H9 (cell line): Measurements from ENCODE around the gene HSPG2. TPM values are rescaled to one million over a fixed set of nuclear protein-coding genes. Genes with fewer than 3 reads are reported as not detected.

Experiments used
- DNase-seq: peaks from one replicate; pipeline ENCODE4 v3.0.0-alpha.2; 2017
- H2AFZ ChIP-seq: one replicate; pipeline ENCODE4 v1.6.1; 2013; ENCODE audit warnings: mild to moderate bottlenecking, low read length, control low read depth, moderate library complexity
- H2AK5ac ChIP-seq: 2 replicates; pipeline ENCODE4 v1.6.1; 2013; ENCODE audit warnings: low read length, control low read depth, mixed read lengths; ENCODE audit not compliant: insufficient read length
- H2BK120ac ChIP-seq: one replicate; pipeline ENCODE4 v1.6.1; 2013; ENCODE audit warnings: low read depth, mild to moderate bottlenecking, low read length, control low read depth, inconsistent platforms; ENCODE audit not compliant: poor library complexity, severe bottlenecking
- H2BK12ac ChIP-seq: 2 replicates; pipeline ENCODE4 v1.6.1; 2013; ENCODE audit warnings: low read length, control low read depth, mixed read lengths, low read depth; ENCODE audit not compliant: insufficient read length
- H2BK15ac ChIP-seq: 2 replicates; pipeline ENCODE4 v1.6.1; 2013; ENCODE audit warnings: low read depth, low read length, control low read depth
- H2BK20ac ChIP-seq: one replicate; pipeline ENCODE4 v1.6.1; 2013; ENCODE audit warnings: low read depth, mild to moderate bottlenecking, low read length, control low read depth, inconsistent platforms; ENCODE audit not compliant: poor library complexity, severe bottlenecking
- H2BK5ac ChIP-seq: 2 replicates; pipeline ENCODE4 v1.6.1; 2013; ENCODE audit warnings: low read length, control low read depth, mixed read lengths; ENCODE audit not compliant: insufficient read length
- H3K14ac ChIP-seq: 2 replicates; pipeline ENCODE4 v1.6.1; 2013; ENCODE audit warnings: low read length, control low read depth; ENCODE audit not compliant: insufficient read depth
- H3K18ac ChIP-seq: 2 replicates; pipeline ENCODE4 v1.6.1; 2013; ENCODE audit warnings: low read depth, mild to moderate bottlenecking, mixed read lengths, low read length, control low read depth; ENCODE audit not compliant: insufficient read length
- H3K23ac ChIP-seq: 2 replicates; pipeline ENCODE4 v1.6.1; 2013; ENCODE audit warnings: low read length, control low read depth, mixed read lengths, low read depth; ENCODE audit not compliant: insufficient read length
- H3K23me2 ChIP-seq: 2 replicates; pipeline ENCODE4 v1.6.1; 2013; ENCODE audit warnings: low read depth, mild to moderate bottlenecking, mixed read lengths, low read length, control low read depth; ENCODE audit not compliant: insufficient read length, poor library complexity, severe bottlenecking
- H3K27ac ChIP-seq: 2 replicates; pipeline ENCODE4 v1.5.1; 2013; ENCODE audit warnings: low read length, control low read depth, mixed read lengths, low read depth; ENCODE audit not compliant: insufficient read length
- H3K27me3 ChIP-seq: 2 replicates; pipeline ENCODE4 v1.6.1; 2013; ENCODE audit warnings: low read length, control low read depth, inconsistent platforms; ENCODE audit not compliant: insufficient read depth
- H3K4ac ChIP-seq: 2 replicates; pipeline ENCODE4 v1.6.1; 2013; ENCODE audit warnings: low read depth, mild to moderate bottlenecking, control low read depth, inconsistent platforms, low read length, moderate library complexity
- H3K4me1 ChIP-seq: 2 replicates; pipeline ENCODE4 v1.6.1; 2013; ENCODE audit warnings: low read length, control low read depth, inconsistent platforms; ENCODE audit not compliant: insufficient read depth
- H3K4me2 ChIP-seq: 2 replicates; pipeline ENCODE4 v1.6.1; 2013; ENCODE audit warnings: low read length, control low read depth, mixed read lengths; ENCODE audit not compliant: insufficient read length, insufficient read depth
- H3K56ac ChIP-seq: 2 replicates; pipeline ENCODE4 v1.6.1; 2013; ENCODE audit warnings: low read depth, mild to moderate bottlenecking, mixed read lengths, low read length, control low read depth; ENCODE audit not compliant: insufficient read length
- H3K79me1 ChIP-seq: 2 replicates; pipeline ENCODE4 v1.6.1; 2013; ENCODE audit warnings: low read depth, mild to moderate bottlenecking, moderate library complexity, low read length, control low read depth, inconsistent platforms; ENCODE audit not compliant: insufficient read depth, poor library complexity, severe bottlenecking
- H3K79me2 ChIP-seq: 2 replicates; pipeline ENCODE4 v1.6.1; 2013; ENCODE audit warnings: low read length, control low read depth, inconsistent platforms; ENCODE audit not compliant: insufficient read depth
- H3K9ac ChIP-seq: 2 replicates; pipeline ENCODE4 v1.6.1; 2013; ENCODE audit warnings: low read length, control low read depth, mixed read lengths; ENCODE audit not compliant: insufficient read length; ENCODE audit errors: extremely low read depth
- H3K9me3 ChIP-seq: one replicate; pipeline ENCODE4 v1.6.1; 2013; ENCODE audit warnings: low read depth, low read length, inconsistent platforms; ENCODE audit not compliant: control insufficient read depth
- H3T11ph ChIP-seq: one replicate; pipeline ENCODE4 v1.6.1; 2013; ENCODE audit warnings: mild to moderate bottlenecking, low read length, control low read depth, inconsistent platforms
- H4K20me1 ChIP-seq: one replicate; pipeline ENCODE4 v1.6.1; 2013; ENCODE audit not compliant: control insufficient read depth, insufficient read length, insufficient read depth
- H4K5ac ChIP-seq: 2 replicates; pipeline ENCODE4 v1.6.1; 2013; ENCODE audit warnings: low read depth, mild to moderate bottlenecking, mixed read lengths, low read length, control low read depth; ENCODE audit not compliant: insufficient read length
- H4K8ac ChIP-seq: replicated peaks from 2 replicates; pipeline ENCODE4 v1.6.1; 2013; ENCODE audit warnings: low read length, control low read depth, mixed read lengths, low read depth; ENCODE audit not compliant: insufficient read length
- H4K91ac ChIP-seq: 2 replicates; pipeline ENCODE4 v1.6.1; 2013; ENCODE audit warnings: low read depth, mild to moderate bottlenecking, moderate library complexity, mixed read lengths, low read length, control low read depth; ENCODE audit not compliant: insufficient read length
- H3K27ac Mint-ChIP-seq, 3 experiments: 2 replicates in 2 of 3; 3 replicates in 1 of 3; pipeline ENCODE4 v1.8.0; 2020 to 2021; ENCODE audit warnings: mixed read lengths in 3 of 3, mild to moderate bottlenecking in 1 of 3, moderate library complexity in 1 of 3
- H3K27me3 Mint-ChIP-seq: 2 replicates; pipeline ENCODE4 v1.8.0; 2021; ENCODE audit warnings: low read depth, mild to moderate bottlenecking, moderate library complexity, mixed read lengths
- H3K36me3 Mint-ChIP-seq, 3 experiments: 2 replicates in 2 of 3; 3 replicates in 1 of 3; pipeline ENCODE4 v1.8.0; 2020 to 2021; ENCODE audit warnings: low read depth in 3 of 3, mixed read lengths in 3 of 3; ENCODE audit not compliant: insufficient read depth in 1 of 3
- H3K4me1 Mint-ChIP-seq, 2 experiments: 2 replicates each; pipeline ENCODE4 v1.8.0; 2020; ENCODE audit warnings: mixed read lengths in 2 of 2
- H3K4me3 Mint-ChIP-seq, 2 experiments: 2 replicates in 1 of 2; 3 replicates in 1 of 2; pipeline ENCODE4 v1.8.0; 2020 to 2021; ENCODE audit warnings: mild to moderate bottlenecking in 2 of 2, mixed read lengths in 2 of 2, moderate library complexity in 1 of 2
- H3K9me3 Mint-ChIP-seq, 2 experiments: 2 replicates in 1 of 2; 3 replicates in 1 of 2; pipeline ENCODE4 v1.8.0; 2020; ENCODE audit warnings: mild to moderate bottlenecking in 2 of 2, mixed read lengths in 2 of 2, moderate library complexity in 1 of 2
- WGBS: extraction: QIAGEN DNeasy Blood & Tissue Kit; methylation state at CpG from one replicate; pipeline ENCODE4 v1.1.7; 2013; ENCODE audit warnings: missing lambda C conversion rate, low lambda C conversion rate, mixed read lengths; ENCODE audit not compliant: insufficient read length; ENCODE audit errors: extremely low coverage; 5-methylcytosine and 5-hydroxymethylcytosine counted together
- total RNA-seq: library from RNA; stranded (reverse); gene quantifications from 2 replicates; pipeline ENCODE4 v1.2.1, GENCODE V29; 2021
- TF ChIP-seq, protein P1 (sequence below): fragments of 200-600 bp; sonication (generic); conservative IDR thresholded peaks from 3 replicates; pipeline ENCODE4 v1.8.0; 2021; ENCODE audit warnings: antibody characterized with exemption, mild to moderate bottlenecking

The HSPG2 gene
- total RNA-seq, 1 experiment from 2014 or later = 90.0 TPM

DNA sequence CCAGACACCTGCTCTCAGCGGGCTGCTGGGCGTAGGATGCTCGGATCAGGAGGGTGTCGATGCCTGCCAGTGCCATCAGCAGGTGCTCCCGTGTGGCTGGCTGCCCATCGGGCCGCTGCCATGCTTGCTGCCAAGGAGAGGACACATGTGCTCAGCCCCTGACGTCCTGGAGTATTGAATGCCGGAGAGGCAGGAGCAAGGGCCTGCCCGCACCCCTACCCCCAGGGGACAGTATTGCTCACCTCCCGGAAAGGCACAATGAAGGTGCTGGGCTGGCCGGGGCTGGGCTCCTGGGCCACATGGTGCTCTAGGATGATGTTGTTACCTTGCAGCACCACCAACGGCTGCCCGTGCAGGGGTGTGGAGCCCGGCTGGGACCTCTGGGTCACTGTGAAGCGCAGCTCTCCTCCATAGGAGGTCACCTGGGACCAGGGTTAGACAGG is 61.5 kb downstream of the HSPG2 start:
- H3K56ac ChIP-seq = no peak overlapping the region
- Mint-ChIP-seq H3K4me3 (no peak overlapping the region), H3K27ac (no peak overlapping the region; a peak in 2 of 7 replicates), H3K27me3 (no peaks in the 10 kb centered on the region), H3K36me3 (peaks cover 15 to 76% (median 67%) of the 10 kb centered on the region in 3 experiments), H3K9me3 (no peaks in the 10 kb centered on the region), H3K4me1 (peaks cover 0 to 5% of the 10 kb centered on the region in 2 experiments; a peak in 3 of 4 replicates)
- no peak overlapping the region for H4K5ac ChIP-seq
- no CpG with 5 or more reads among the region's 16 CpGs for WGBS
- no peak for DNase-seq
- no peaks in the 10 kb centered on the region for H3K27me3 ChIP-seq
- H2AK5ac ChIP-seq = no peak overlapping the region
- H2BK120ac ChIP-seq = no peak overlapping the region
- H3K4me1 ChIP-seq = no peaks in the 10 kb centered on the region
- H3K23ac ChIP-seq = no peak overlapping the region
- no peak overlapping the region for H3K4ac ChIP-seq
- no peaks in the 10 kb centered on the region for H3K79me1 ChIP-seq
- no peak overlapping the region for H4K8ac ChIP-seq
- H3K18ac ChIP-seq = no peak overlapping the region
- H3K4me2 ChIP-seq = no peak overlapping the region
- H2BK5ac ChIP-seq = no peak overlapping the region
- H2AFZ ChIP-seq = no peak overlapping the region
- no peak overlapping the region for H2BK15ac ChIP-seq
- H3K79me2 ChIP-seq = no peaks in the 10 kb centered on the region
- no peaks in the 10 kb centered on the region for H3K23me2 ChIP-seq
- no peak overlapping the region for H3T11ph ChIP-seq
- H4K91ac ChIP-seq = no peak overlapping the region
- H3K9me3 ChIP-seq = no peaks in the 10 kb centered on the region
- TF ChIP-seq, protein P1, sequence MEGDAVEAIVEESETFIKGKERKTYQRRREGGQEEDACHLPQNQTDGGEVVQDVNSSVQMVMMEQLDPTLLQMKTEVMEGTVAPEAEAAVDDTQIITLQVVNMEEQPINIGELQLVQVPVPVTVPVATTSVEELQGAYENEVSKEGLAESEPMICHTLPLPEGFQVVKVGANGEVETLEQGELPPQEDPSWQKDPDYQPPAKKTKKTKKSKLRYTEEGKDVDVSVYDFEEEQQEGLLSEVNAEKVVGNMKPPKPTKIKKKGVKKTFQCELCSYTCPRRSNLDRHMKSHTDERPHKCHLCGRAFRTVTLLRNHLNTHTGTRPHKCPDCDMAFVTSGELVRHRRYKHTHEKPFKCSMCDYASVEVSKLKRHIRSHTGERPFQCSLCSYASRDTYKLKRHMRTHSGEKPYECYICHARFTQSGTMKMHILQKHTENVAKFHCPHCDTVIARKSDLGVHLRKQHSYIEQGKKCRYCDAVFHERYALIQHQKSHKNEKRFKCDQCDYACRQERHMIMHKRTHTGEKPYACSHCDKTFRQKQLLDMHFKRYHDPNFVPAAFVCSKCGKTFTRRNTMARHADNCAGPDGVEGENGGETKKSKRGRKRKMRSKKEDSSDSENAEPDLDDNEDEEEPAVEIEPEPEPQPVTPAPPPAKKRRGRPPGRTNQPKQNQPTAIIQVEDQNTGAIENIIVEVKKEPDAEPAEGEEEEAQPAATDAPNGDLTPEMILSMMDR = no peak
- no peak overlapping the region for H2BK20ac ChIP-seq
- H3K9ac ChIP-seq = no peak overlapping the region
- H3K14ac ChIP-seq = no peak overlapping the region
- no peaks in the 10 kb centered on the region for H4K20me1 ChIP-seq
- H2BK12ac ChIP-seq = no peak overlapping the region
- no peak overlapping the region for H3K27ac ChIP-seq
